HEK293 (cell line): ENCODE measurements around the gene ASTN2.
A peak's percentile ranks its signal among the peaks of the same experiment; 100 is the strongest.

ENCODE experiments used
- CTCF ChIA-PET: fragments of 350-600 bp; formaldehyde crosslinking; extraction: SDS; loops from one replicate; lab custom pipeline; 2021; ENCODE audit warnings: antibody characterized with exemption; lab: Yijun Ruan, JAX
- POLR2A ChIA-PET: fragments of 300-600 bp; formaldehyde crosslinking; extraction: SDS; loops from one replicate; lab custom pipeline; 2020; ENCODE audit warnings: antibody characterized with exemption, inconsistent platforms; lab: Yijun Ruan, JAX
- H3K27ac ChIP-seq: fragments of 200-500 bp; sonication (Bioruptor generic); 2 replicates; pipeline ENCODE4 v1.5.1; 2014; ENCODE audit warnings: low read depth, low read length, control low read depth, inconsistent platforms; ENCODE audit errors: extremely low read depth
- H3K36me3 ChIP-seq, 2 experiments: fragments of 200-500 bp in 1 of 2; sonication (Bioruptor generic) in 1 of 2; 1 replicate in 1 of 2; 2 replicates in 1 of 2; pipeline ENCODE4 v1.5.1; 2014 to 2017; ENCODE audit warnings: inconsistent platforms in 2 of 2, low read length in 2 of 2; ENCODE audit not compliant: control insufficient read depth in 2 of 2, insufficient read depth in 1 of 2
- H3K4me1 ChIP-seq: fragments of 200-500 bp; sonication (Bioruptor generic); 2 replicates; pipeline ENCODE4 v1.5.1; 2014; ENCODE audit warnings: mild to moderate bottlenecking, low read length, inconsistent platforms; ENCODE audit not compliant: control insufficient read depth, insufficient read depth
- H3K4me3 ChIP-seq: 2 replicates; pipeline ENCODE4 v1.5.1; 2011; ENCODE audit warnings: low read depth, mild to moderate bottlenecking, control low read depth, low read length, moderate library complexity
- H3K9me3 ChIP-seq: fragments of 200-500 bp; sonication (Bioruptor generic); 2 replicates; pipeline ENCODE4 v1.5.1; 2014; ENCODE audit warnings: low read depth, low read length, inconsistent platforms; ENCODE audit not compliant: control insufficient read depth, insufficient read depth
- GLI2 ChIP-seq: fragments of 450-650 bp; formaldehyde crosslinking; IDR thresholded peaks from 2 replicates; pipeline ENCODE4; 2017; ENCODE audit warnings: missing biosample characterization, missing genetic modification characterization, low read depth, borderline replicate concordance
- HOXA7 ChIP-seq: sonication (generic); formaldehyde crosslinking; IDR thresholded peaks from 2 replicates; pipeline ENCODE4 v1.8.1; 2022; ENCODE audit warnings: missing genetic modification reagents, borderline replicate concordance
- MYNN ChIP-seq: fragments of 450-650 bp; formaldehyde crosslinking; IDR thresholded peaks from 2 replicates; pipeline ENCODE4 v1.5.1; 2016; ENCODE audit warnings: missing biosample characterization, missing genetic modification characterization, borderline replicate concordance
- YY2 ChIP-seq: fragments of 450-650 bp; formaldehyde crosslinking; IDR thresholded peaks from 2 replicates; pipeline ENCODE4 v1.5.1; 2016; ENCODE audit warnings: missing biosample characterization, missing genetic modification characterization
- ZBTB21 ChIP-seq: fragments of 450-650 bp; formaldehyde crosslinking; IDR thresholded peaks from 2 replicates; pipeline ENCODE4 v1.5.1; 2017; ENCODE audit warnings: missing biosample characterization, missing genetic modification characterization
- ZNF10 ChIP-seq: fragments of 450-650 bp; formaldehyde crosslinking; IDR thresholded peaks from 2 replicates; pipeline ENCODE4 v1.5.1; 2017; ENCODE audit warnings: missing biosample characterization, missing genetic modification characterization
- ZNF140 ChIP-seq: fragments of 450-650 bp; formaldehyde crosslinking; IDR thresholded peaks from 2 replicates; pipeline ENCODE4 v1.5.1; 2016; ENCODE audit warnings: missing biosample characterization, missing genetic modification characterization
- ZNF211 ChIP-seq: fragments of 450-650 bp; formaldehyde crosslinking; IDR thresholded peaks from 2 replicates; pipeline ENCODE4 v1.5.1; 2016; ENCODE audit warnings: low read depth, missing biosample characterization, missing genetic modification characterization
- ZNF473 ChIP-seq: fragments of 450-650 bp; formaldehyde crosslinking; IDR thresholded peaks from 2 replicates; pipeline ENCODE4 v1.5.1; 2017; ENCODE audit warnings: missing biosample characterization, missing genetic modification characterization
- ZNF768 ChIP-seq: fragments of 450-650 bp; formaldehyde crosslinking; IDR thresholded peaks from 2 replicates; pipeline ENCODE4 v1.5.1; 2018; ENCODE audit warnings: missing biosample characterization, mild to moderate bottlenecking, missing genetic modification characterization
- TF ChIP-seq, protein P1 (sequence below): fragments of 450-650 bp; formaldehyde crosslinking; IDR thresholded peaks from 2 replicates; pipeline ENCODE4 v1.5.1; 2016; ENCODE audit warnings: missing biosample characterization, missing genetic modification characterization
- TF ChIP-seq, protein P2 (sequence below): fragments of 450-650 bp; formaldehyde crosslinking; IDR thresholded peaks from 2 replicates; pipeline ENCODE4 v1.5.1; 2016; ENCODE audit warnings: missing biosample characterization, missing genetic modification characterization
- TF ChIP-seq, protein P3 (sequence below): fragments of 450-650 bp; formaldehyde crosslinking; IDR thresholded peaks from 2 replicates; pipeline ENCODE4 v1.5.1; 2016; ENCODE audit warnings: missing biosample characterization, missing genetic modification characterization

Gene ASTN2

DNA sequence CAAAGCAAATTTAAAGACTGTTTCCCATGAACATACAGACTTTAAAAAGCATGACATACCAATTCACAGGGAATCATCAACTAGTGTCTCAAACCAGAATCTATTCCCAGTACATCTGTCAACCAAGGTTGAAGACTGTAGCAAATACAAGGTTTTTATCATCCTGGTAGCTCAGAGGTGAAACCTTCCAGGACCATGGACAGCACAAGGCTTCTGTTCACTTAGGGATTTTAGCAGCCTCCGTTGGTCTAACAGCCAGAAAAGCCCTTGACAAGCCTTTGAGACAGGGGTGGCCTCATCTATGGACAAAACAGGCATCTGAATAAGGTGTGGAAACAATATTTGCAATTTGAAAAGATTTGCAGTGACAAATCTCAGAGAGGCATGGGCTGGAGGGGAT lies 608.8 kb downstream of the ASTN2 start:
- no peaks in the 10 kb centered on the region for H3K4me1 ChIP-seq
- ChIA-PET CTCF (no interaction called here), POLR2A (no interaction called here)
- no peaks in the 10 kb centered on the region for H3K9me3 ChIP-seq
- no peak overlapping the region for H3K27ac ChIP-seq
- H3K36me3 ChIP-seq = no peaks in the 10 kb centered on the region
- TF ChIP-seq, protein P1, sequence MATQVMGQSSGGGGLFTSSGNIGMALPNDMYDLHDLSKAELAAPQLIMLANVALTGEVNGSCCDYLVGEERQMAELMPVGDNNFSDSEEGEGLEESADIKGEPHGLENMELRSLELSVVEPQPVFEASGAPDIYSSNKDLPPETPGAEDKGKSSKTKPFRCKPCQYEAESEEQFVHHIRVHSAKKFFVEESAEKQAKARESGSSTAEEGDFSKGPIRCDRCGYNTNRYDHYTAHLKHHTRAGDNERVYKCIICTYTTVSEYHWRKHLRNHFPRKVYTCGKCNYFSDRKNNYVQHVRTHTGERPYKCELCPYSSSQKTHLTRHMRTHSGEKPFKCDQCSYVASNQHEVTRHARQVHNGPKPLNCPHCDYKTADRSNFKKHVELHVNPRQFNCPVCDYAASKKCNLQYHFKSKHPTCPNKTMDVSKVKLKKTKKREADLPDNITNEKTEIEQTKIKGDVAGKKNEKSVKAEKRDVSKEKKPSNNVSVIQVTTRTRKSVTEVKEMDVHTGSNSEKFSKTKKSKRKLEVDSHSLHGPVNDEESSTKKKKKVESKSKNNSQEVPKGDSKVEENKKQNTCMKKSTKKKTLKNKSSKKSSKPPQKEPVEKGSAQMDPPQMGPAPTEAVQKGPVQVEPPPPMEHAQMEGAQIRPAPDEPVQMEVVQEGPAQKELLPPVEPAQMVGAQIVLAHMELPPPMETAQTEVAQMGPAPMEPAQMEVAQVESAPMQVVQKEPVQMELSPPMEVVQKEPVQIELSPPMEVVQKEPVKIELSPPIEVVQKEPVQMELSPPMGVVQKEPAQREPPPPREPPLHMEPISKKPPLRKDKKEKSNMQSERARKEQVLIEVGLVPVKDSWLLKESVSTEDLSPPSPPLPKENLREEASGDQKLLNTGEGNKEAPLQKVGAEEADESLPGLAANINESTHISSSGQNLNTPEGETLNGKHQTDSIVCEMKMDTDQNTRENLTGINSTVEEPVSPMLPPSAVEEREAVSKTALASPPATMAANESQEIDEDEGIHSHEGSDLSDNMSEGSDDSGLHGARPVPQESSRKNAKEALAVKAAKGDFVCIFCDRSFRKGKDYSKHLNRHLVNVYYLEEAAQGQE (tag by site-specific recombination) = peak; percentile 89
- no peak for TF ChIP-seq ZNF211 (tag by site-specific recombination)
- no peak overlapping the region for H3K4me3 ChIP-seq

DNA sequence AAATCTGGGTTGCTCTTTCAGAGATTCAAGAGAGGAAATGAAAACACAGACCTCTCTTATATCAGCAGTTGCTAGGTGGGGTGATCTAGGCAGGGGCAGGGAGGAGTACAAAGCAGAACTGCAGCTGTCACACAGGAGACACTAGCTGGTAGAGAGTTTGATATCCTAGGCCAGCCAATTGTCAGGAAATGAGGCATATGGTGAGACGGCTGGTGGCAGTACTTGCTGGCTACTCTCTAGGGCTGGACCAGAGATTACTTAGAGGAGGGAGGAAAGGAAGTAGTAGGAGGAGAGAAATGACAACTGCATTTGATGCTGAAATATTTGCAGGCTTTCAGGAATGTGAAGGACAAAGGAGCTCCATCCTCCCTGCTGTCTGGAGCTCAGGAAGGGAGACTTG lies 614.0 kb downstream of the ASTN2 start:
- Histone ChIP-seq H3K9me3 (no peaks in the 10 kb centered on the region), H3K36me3 (no peaks in the 10 kb centered on the region), H3K4me1 (no peaks in the 10 kb centered on the region), H3K4me3 (no peak overlapping the region), H3K27ac (no peak overlapping the region)
- TF ChIP-seq HOXA7 (no peak), ZNF140 (no peak), ZNF768 (tag by site-specific recombination) (no peak), YY2 (tag by site-specific recombination) (no peak), GLI2 (tag by site-specific recombination) (no peak), ZBTB21 (tag by site-specific recombination) (no peak), ZNF473 (tag by site-specific recombination) (no peak), ZNF10 (tag by site-specific recombination) (no peak), ZNF211 (tag by site-specific recombination) (no peak)
- TF ChIP-seq, protein P2, sequence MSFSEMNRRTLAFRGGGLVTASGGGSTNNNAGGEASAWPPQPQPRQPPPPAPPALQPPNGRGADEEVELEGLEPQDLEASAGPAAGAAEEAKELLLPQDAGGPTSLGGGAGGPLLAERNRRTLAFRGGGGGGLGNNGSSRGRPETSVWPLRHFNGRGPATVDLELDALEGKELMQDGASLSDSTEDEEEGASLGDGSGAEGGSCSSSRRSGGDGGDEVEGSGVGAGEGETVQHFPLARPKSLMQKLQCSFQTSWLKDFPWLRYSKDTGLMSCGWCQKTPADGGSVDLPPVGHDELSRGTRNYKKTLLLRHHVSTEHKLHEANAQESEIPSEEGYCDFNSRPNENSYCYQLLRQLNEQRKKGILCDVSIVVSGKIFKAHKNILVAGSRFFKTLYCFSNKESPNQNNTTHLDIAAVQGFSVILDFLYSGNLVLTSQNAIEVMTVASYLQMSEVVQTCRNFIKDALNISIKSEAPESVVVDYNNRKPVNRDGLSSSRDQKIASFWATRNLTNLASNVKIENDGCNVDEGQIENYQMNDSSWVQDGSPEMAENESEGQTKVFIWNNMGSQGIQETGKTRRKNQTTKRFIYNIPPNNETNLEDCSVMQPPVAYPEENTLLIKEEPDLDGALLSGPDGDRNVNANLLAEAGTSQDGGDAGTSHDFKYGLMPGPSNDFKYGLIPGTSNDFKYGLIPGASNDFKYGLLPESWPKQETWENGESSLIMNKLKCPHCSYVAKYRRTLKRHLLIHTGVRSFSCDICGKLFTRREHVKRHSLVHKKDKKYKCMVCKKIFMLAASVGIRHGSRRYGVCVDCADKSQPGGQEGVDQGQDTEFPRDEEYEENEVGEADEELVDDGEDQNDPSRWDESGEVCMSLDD (tag by site-specific recombination) = no peak
- TF ChIP-seq, protein P3, sequence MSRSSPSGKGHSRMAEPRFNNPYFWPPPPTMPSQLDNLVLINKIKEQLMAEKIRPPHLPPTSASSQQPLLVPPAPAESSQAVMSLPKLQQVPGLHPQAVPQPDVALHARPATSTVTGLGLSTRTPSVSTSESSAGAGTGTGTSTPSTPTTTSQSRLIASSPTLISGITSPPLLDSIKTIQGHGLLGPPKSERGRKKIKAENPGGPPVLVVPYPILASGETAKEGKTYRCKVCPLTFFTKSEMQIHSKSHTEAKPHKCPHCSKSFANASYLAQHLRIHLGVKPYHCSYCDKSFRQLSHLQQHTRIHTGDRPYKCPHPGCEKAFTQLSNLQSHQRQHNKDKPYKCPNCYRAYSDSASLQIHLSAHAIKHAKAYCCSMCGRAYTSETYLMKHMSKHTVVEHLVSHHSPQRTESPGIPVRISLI (tag by site-specific recombination) = no peak
- CTCF ChIA-PET = interaction anchor here (1.0 to 1.4 kb wide), 3 partner anchors 30 to 64 kb away, joined by 3 read pairs; no protein-coding TSS in a partner anchor
- POLR2A ChIA-PET = no interaction called here

DNA sequence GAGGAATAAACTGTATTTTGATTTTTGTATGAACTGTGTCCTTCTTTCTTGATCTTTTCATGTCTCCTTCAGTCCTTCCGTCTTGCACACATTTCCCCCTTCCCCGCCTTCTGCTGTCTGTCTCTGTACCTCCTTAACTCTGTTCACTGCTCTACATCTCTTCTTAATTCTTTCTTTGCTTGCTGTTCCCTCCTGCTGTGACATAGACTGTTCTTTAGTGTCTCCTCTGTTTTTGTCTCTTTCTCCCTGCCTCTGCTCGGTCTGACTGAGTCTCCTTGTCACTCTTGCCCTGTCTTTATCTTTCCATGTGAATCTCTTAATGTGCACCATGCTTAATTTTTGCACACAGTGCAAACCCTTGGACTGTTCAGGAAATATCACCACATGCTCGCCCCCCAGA lies 614.8 kb downstream of the ASTN2 start:
- CTCF ChIA-PET = interaction anchor here (0.9 to 1.0 kb wide), 3 partner anchors 31 to 63 kb away, joined by 3 to 7 read pairs (median 3); no protein-coding TSS in a partner anchor
- POLR2A ChIA-PET = no interaction called here

More for the DNA sequence above, 614.8 kb downstream of the ASTN2 start:
- no peaks in the 10 kb centered on the region for H3K36me3 ChIP-seq
- H3K4me3 ChIP-seq = no peak overlapping the region
- no peak for TF ChIP-seq MYNN (tag by site-specific recombination)
- H3K9me3 ChIP-seq = no peaks in the 10 kb centered on the region
- H3K4me1 ChIP-seq = no peaks in the 10 kb centered on the region; the same call in 1 of the 2 replicates
- H3K27ac ChIP-seq = no peak overlapping the region
